Calu3 (cell line): Measurements from ENCODE around the gene NBEAL2. TPM values are rescaled to one million over a fixed set of nuclear protein-coding genes. Genes with fewer than 3 reads are reported as not detected.

Experiments
- BruUV-seq: library from RNA; stranded (reverse); fragments of 400-500 nt; replicated peaks from 2 replicates; lab custom pipeline; 2021; lab: Mats Ljungman, UMichigan
- CTCF ChIA-PET: fragments of 300-600 bp; sonication (Branson Sonifier 250); formaldehyde crosslinking; loops from one replicate; lab custom pipeline; 2022; ENCODE audit warnings: antibody characterized with exemption; lab: Charles Lee
- DNase-seq: peaks from one replicate; pipeline ENCODE4 v3.0.0; 2022
- H3K27ac Mint-ChIP-seq: one replicate; pipeline ENCODE4 v1.8.0; 2022; ENCODE audit warnings: mixed read lengths; ENCODE audit not compliant: unreplicated experiment
- H3K27me3 Mint-ChIP-seq: one replicate; pipeline ENCODE4 v1.8.0; 2022; ENCODE audit warnings: mixed read lengths; ENCODE audit not compliant: unreplicated experiment
- H3K36me3 Mint-ChIP-seq: one replicate; pipeline ENCODE4 v1.8.0; 2022; ENCODE audit warnings: mild to moderate bottlenecking, moderate library complexity, mixed read lengths; ENCODE audit not compliant: insufficient read depth, unreplicated experiment
- H3K4me1 Mint-ChIP-seq: one replicate; pipeline ENCODE4 v1.8.0; 2022; ENCODE audit warnings: mild to moderate bottlenecking, low read depth, mixed read lengths; ENCODE audit not compliant: unreplicated experiment
- H3K4me3 Mint-ChIP-seq: one replicate; pipeline ENCODE4 v1.8.0; 2022; ENCODE audit warnings: mild to moderate bottlenecking, low read depth, moderate library complexity, mixed read lengths; ENCODE audit not compliant: unreplicated experiment
- H3K9me3 Mint-ChIP-seq: one replicate; pipeline ENCODE4 v1.8.0; 2022; ENCODE audit warnings: low read depth, mixed read lengths; ENCODE audit not compliant: unreplicated experiment
- CTCF ChIP-seq: fragments of 200-600 bp; IDR thresholded peaks from one replicate; pipeline ENCODE4 v1.8.0; 2022; ENCODE audit warnings: antibody characterized with exemption; ENCODE audit not compliant: unreplicated experiment
- intact Hi-C: fragments of 100-400 bp; cut with micrococcal nuclease; formaldehyde crosslinking; loops from one replicate; pipeline ENCODE4 v1.10.0; 2022; ENCODE audit not compliant: unreplicated experiment
- total RNA-seq: library from RNA; stranded (reverse); gene quantifications from 2 replicates; pipeline ENCODE4 v1.2.3, GENCODE V29; 2022

NBEAL2 gene
- total RNA-seq, 1 experiment from 2014 or later, result 143 TPM

- CTCF ChIA-PET, result interaction anchor here (1.1 to 2.2 kb wide), 4 partner anchors 12 to 38 kb away, joined by 5 to 7 read pairs (median 6); partner anchors contain the start of gene CCDC12
- Mint-ChIP-seq H3K4me3 (peak overlapping the region; percentile 31), H3K27ac (peak overlapping the region; percentile 97), H3K36me3 (peaks cover 58% of the 10 kb centered on the region), H3K4me1 (peaks cover 75% of the 10 kb centered on the region), H3K9me3 (no peaks in the 10 kb centered on the region), H3K27me3 (no peaks in the 10 kb centered on the region)
- no peak for DNase-seq
- no peak for TF ChIP-seq CTCF
- intact Hi-C loops, result no loop called here
- BruUV-seq, result no TSS peak
Measured at GRCh38 chr3:46947546-46947901, 31.9 kb upstream of the NBEAL2 start.

- BruUV-seq, result TSS peak; percentile 55
- CTCF ChIA-PET, result interaction anchor here (1.1 to 2.2 kb wide), 5 partner anchors 13 to 39 kb away, joined by 3 to 7 read pairs (median 6); partner anchors contain the start of genes CCDC12 and NBEAL2
- no peak for TF ChIP-seq CTCF
- intact Hi-C loops, result no loop called here
- H3K9me3 Mint-ChIP-seq, result no peaks in the 10 kb centered on the region
- H3K27me3 Mint-ChIP-seq, result no peaks in the 10 kb centered on the region
- peaks cover 75% of the 10 kb centered on the region for H3K4me1 Mint-ChIP-seq
- H3K4me3 Mint-ChIP-seq, result peak overlapping the region; percentile 31
- peak overlapping the region; percentile 97 for H3K27ac Mint-ChIP-seq
- peaks cover 59% of the 10 kb centered on the region for H3K36me3 Mint-ChIP-seq
- peak; percentile 84 for DNase-seq
Measured at GRCh38 chr3:46947981-46948791, 31.3 kb upstream of the NBEAL2 start.

- H3K9me3 Mint-ChIP-seq, result no peaks in the 10 kb centered on the region
- TF ChIP-seq CTCF, result no peak
- H3K27me3 Mint-ChIP-seq, result no peaks in the 10 kb centered on the region
- H3K27ac Mint-ChIP-seq, result peak overlapping the region; percentile 97
- intact Hi-C loops, result no loop called here
- peaks cover 55% of the 10 kb centered on the region for H3K36me3 Mint-ChIP-seq
- CTCF ChIA-PET, result interaction anchor here (1.4 to 1.9 kb wide), 2 partner anchors 18 to 30 kb away, joined by 3 to 5 read pairs; partner anchors contain the start of gene NBEAL2
- no TSS peak for BruUV-seq
- H3K4me1 Mint-ChIP-seq, result peaks cover 75% of the 10 kb centered on the region
- DNase-seq, result peak; percentile 46
- peak overlapping the region; percentile 31 for H3K4me3 Mint-ChIP-seq
Measured at GRCh38 chr3:46948830-46949671, 30.4 kb upstream of the NBEAL2 start.

GRCh38 chr3:46950177-46950576 is 29.3 kb upstream of the NBEAL2 start:
- DNase-seq, result no peak
- TF ChIP-seq CTCF, result no peak
- Mint-ChIP-seq H3K36me3 (peaks cover 44% of the 10 kb centered on the region), H3K27me3 (no peaks in the 10 kb centered on the region), H3K27ac (peak overlapping the region; percentile 52), H3K4me1 (peaks cover 73% of the 10 kb centered on the region), H3K9me3 (no peaks in the 10 kb centered on the region), H3K4me3 (no peak overlapping the region)
- CTCF ChIA-PET, result no interaction called here
- BruUV-seq, result no TSS peak
- intact Hi-C loops, result no loop called here
